GM23338 (cell line): ENCODE results near the gene NCOA7.

Experiments
- CTCF ChIP-seq, 2 experiments: fragments of 200-600 bp in 1 of 2; sonication (generic) in 1 of 2; conservative IDR thresholded peaks; 2 replicates each; pipeline versions ENCODE4 v1.5.1 to v1.6.1; 2016 to 2017; ENCODE audit warnings: antibody characterized with exemption in 2 of 2, low read depth in 2 of 2, mild to moderate bottlenecking in 2 of 2, moderate library complexity in 1 of 2
- REST ChIP-seq: IDR thresholded peaks from one replicate; pipeline ENCODE4 v1.6.1; 2018; ENCODE audit warnings: antibody characterized with exemption; ENCODE audit not compliant: unreplicated experiment

DNA sequence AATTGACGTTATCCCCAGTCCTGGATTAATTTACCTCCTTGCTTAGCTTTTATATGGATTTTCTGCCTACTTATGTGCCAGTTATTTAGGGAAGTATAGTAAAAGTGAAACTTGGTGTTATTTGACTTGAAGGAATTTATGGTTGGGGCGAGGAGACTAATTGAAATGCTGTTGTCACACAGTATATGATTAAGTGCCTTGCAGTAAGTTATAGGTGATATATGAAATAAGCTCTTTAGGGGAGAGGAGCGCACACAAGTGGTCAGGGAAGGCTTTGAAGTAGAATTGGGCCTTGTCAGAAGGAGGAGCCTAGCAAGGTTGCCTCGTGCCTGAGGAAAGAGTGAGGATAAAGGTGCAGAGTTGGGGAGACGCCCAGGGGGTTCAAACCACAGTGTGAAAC lies 20.5 kb downstream of the NCOA7 start:
- TF ChIP-seq CTCF (conservative IDR thresholded peaks at IDR 0.05; ENCODE audit: low read depth in 2 of 2), result no peak
- no peak for TF ChIP-seq REST
